GM13976 (cell line): ENCODE results near the gene CCR9.

Experiments used
- DNase-seq: peaks from one replicate; pipeline ENCODE4 v3.0.0; 2012; ENCODE audit warnings: low spot score
- in situ Hi-C: fragments of 300-500 bp; cut with MboI; formaldehyde crosslinking; loops from one replicate; pipeline ENCODE4 v1.12.0; 2022; ENCODE audit warnings: low sequenced_read_pairs, mixed read lengths, inconsistent platforms; ENCODE audit not compliant: unreplicated experiment
- TF ChIP-seq, protein P1 (sequence below): IDR thresholded peaks from 2 replicates; pipeline ENCODE4 v1.5.1; 2012; ENCODE audit warnings: borderline replicate concordance, mild to moderate bottlenecking; ENCODE audit not compliant: insufficient read depth; ENCODE audit errors: extremely low read depth, missing control alignments, control extremely low read depth

CCR9 gene

DNA sequence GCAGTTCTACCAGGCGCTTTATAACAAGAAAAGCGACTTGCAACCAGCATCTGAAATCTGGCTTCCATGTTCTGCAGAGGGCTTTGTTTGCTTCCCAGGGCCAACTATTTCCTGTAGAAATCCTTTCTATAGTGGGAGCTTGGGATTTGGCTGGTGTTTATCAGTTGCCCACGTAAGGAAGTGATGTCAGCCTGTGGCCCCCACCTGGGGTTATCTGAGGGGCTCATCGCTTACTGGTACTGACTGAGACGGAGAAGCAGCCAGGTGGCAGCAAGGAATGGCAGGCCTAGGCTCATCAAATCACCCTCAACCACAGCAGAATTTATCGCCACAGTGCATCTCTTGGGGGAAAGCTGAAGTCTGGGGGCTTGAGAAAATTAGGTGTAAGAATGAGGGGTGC is 14.6 kb upstream of the CCR9 start:
- TF ChIP-seq, protein P1, sequence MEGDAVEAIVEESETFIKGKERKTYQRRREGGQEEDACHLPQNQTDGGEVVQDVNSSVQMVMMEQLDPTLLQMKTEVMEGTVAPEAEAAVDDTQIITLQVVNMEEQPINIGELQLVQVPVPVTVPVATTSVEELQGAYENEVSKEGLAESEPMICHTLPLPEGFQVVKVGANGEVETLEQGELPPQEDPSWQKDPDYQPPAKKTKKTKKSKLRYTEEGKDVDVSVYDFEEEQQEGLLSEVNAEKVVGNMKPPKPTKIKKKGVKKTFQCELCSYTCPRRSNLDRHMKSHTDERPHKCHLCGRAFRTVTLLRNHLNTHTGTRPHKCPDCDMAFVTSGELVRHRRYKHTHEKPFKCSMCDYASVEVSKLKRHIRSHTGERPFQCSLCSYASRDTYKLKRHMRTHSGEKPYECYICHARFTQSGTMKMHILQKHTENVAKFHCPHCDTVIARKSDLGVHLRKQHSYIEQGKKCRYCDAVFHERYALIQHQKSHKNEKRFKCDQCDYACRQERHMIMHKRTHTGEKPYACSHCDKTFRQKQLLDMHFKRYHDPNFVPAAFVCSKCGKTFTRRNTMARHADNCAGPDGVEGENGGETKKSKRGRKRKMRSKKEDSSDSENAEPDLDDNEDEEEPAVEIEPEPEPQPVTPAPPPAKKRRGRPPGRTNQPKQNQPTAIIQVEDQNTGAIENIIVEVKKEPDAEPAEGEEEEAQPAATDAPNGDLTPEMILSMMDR: no peak
- in situ Hi-C loops: no loop called here
- DNase-seq: no peak

DNA sequence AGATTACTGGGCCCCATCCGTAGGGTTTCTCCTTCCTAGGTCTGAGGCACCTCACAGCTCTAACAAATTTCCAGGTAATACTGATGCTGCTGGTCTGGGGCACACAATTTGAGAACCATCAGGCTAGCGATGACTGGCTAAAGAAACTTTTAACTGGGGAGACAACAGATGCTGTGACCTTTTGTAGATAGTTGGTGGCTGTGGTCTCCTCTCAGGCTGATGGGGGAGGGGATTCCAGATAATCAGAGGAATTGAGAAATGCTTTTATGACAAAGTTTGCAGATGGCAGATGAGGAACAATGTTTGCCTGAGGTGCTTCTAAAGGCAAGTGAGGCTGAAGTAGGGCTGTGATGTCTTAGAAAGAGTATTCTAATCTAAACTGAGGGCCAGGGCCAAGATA is 13.8 kb upstream of the CCR9 start:
- in situ Hi-C loops: no loop called here

DNA sequence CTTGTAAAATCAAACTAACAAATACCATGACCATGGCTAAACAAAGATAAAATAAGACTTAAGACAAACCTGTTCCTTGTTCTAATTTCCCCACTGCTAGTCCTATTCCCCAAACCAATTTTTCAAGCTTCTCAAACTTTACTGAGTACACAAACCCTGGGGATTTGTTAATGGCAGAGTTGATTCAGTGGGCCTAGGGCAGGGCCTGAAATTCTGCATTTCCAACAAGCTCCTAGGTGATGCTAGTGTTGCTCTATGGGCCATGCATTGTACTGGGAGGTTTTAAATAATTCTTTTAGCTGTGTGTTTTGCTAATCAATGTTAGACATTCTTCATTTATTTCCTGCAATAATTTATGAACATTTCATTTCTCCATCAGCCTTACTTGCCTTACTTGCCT is 13.3 kb upstream of the CCR9 start:
- TF ChIP-seq, protein P1: no peak
- no peak for DNase-seq
- in situ Hi-C loops: no loop called here

More for the DNA sequence above, 13.8 kb upstream of the CCR9 start:
- TF ChIP-seq, protein P1: no peak
- DNase-seq: no peak

DNA sequence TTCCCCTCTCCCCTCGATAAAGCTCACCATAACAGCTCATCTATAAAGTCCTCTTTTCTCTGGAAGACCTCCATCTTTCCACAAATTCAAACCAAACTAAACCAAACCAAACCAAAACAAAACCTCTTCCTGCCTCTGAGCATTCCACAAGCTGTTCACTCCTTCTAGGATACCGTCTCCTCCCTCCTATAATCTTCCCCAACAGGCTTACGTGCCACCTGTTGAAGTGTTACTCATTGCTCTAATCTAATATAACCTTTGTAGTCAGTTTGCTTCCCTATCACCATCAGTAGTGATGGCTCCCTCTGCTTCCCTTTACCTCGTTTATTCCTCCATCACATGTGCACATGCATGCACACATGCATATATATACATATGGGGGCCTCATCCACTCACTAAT is 12.7 kb upstream of the CCR9 start:
- TF ChIP-seq, protein P1: no peak
- DNase-seq: no peak
- in situ Hi-C loops: no loop called here

DNA sequence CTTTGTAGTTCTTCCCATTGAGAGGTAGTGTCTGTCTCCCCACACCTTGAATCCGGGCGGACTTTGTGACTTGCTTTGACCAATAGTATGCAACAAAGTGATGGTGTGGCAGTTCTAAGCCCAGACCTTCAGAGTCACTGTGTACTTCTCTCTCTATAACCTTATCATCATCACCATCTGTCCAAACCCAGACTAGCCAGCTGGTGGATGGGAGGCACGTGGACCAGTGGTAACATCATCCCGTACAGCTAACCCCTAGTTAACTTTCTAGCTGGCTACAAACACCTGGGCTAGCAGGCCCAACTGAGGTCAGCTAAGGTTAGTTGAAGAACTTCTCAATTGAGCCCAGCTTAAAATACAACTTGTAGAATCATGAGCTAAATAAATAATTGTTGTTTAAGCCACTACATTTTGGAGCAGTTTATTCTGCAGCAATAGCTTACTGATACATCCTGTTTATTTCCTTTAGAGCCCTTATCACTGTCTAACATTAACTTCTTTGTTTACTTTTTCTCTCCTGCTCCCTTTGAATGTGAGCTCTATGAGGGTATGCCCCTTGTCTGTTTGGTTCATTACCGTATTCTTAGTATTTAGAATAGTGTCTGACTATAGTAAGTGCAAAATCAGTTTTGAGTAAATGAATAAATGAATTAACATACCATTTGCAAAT is 11.5 kb upstream of the CCR9 start:
- DNase-seq: no peak
- TF ChIP-seq, protein P1: no peak
- in situ Hi-C loops: no loop called here

DNA sequence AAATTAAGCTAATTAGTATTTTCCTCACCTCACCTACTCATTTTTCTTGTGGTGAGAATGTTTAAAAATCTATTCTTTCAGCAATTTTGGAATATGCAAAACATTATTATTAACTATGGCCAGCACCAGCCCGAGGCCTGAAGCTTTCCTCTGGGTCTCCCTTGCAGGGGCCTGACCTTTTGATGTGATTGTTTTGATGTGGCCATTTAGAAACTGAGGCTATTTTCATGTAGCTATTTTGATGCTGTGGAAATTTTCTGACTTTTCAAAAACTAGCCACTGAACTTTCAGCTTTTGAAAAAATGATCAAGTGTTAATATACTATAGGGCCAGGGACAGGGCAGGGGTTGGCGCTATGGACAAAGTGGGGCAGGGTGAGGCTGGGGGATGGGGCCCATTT is 8.2 kb upstream of the CCR9 start:
- TF ChIP-seq, protein P1: no peak
- in situ Hi-C loops: no loop called here
- peak; percentile 36 for DNase-seq
